H1 (cell line): ENCODE data around the gene TFF2.

Experiments
- HDAC6 ChIP-seq: IDR thresholded peaks from one replicate; pipeline ENCODE4 v1.7.1; 2012; ENCODE audit warnings: low read depth, mild to moderate bottlenecking, inconsistent platforms, low read length, moderate library complexity
- TAF1 ChIP-seq: IDR thresholded peaks from 2 replicates; pipeline ENCODE4 v1.6.1; 2011; ENCODE audit warnings: mild to moderate bottlenecking, low read depth, low read length

GRCh38 chr21:42369821-42370220 lies 19.0 kb upstream of the TFF2 start:
- TF ChIP-seq TAF1 (no peak), HDAC6 (no peak)
